Stimulated activated CD4-positive, alpha-beta T cell treated with anti-CD3 and anti-CD28 coated beads, TNF-alpha, amount 100 ng/mL, for 48 hours (primary cell): ENCODE measurements around the gene TAF5L.
"Not testable (repeated sequence)": the region's sequence is repeated elsewhere in the genome, so short reads cannot be mapped to it uniquely, and the experiment has no call there.

Experiments used
- DNase-seq, 3 donors: peaks; one replicate each; pipeline ENCODE4 v3.0.0-alpha.2; 2020; ENCODE audit warnings: low read depth in 3 of 3

The TAF5L gene

DNA sequence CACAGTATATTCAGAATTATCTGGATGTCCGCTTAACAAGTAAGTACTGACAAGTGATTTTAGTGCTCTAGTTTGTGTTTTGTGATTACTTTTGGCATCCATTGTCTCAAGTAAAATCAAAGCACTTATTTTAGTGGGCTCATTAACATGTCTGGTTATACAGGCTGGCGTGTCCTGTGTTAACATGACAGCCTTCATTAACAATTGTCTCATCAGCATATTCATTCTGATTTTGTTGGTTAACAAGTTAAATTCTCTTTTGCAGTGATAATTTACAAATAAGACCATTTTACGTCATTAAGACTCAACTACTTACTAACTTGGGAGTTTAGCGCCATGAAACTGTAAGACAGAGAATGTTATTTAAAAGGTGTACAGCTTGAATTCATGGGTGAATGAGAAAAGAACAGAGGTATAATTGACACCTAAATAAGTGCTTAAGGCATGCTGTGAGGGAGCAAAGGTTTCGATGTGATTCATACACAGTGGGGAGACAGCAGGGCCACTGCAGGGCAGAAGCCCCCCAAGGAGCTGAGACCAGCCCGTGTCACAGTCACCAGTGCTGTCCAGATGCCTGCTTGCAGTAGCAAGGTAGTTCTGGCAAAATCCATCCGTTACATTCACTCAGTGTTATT, 22.4 kb downstream of the TAF5L start:
- DNase-seq: no peak

GRCh38 chr1:229600229-229600628, 25.7 kb downstream of the TAF5L start:
- no peak for DNase-seq

GRCh38 chr1:229599218-229599954, 26.5 kb downstream of the TAF5L start:
- no peak for DNase-seq

- no peak for DNase-seq
These were observed 28.0 kb downstream of the TAF5L start for GRCh38 chr1:229597877-229598276.

GRCh38 chr1:229596925-229597699, 28.8 kb downstream of the TAF5L start:
- no peak for DNase-seq

- DNase-seq: not testable (repeated sequence)
These were observed 30.0 kb downstream of the TAF5L start for GRCh38 chr1:229595876-229596275.

DNA sequence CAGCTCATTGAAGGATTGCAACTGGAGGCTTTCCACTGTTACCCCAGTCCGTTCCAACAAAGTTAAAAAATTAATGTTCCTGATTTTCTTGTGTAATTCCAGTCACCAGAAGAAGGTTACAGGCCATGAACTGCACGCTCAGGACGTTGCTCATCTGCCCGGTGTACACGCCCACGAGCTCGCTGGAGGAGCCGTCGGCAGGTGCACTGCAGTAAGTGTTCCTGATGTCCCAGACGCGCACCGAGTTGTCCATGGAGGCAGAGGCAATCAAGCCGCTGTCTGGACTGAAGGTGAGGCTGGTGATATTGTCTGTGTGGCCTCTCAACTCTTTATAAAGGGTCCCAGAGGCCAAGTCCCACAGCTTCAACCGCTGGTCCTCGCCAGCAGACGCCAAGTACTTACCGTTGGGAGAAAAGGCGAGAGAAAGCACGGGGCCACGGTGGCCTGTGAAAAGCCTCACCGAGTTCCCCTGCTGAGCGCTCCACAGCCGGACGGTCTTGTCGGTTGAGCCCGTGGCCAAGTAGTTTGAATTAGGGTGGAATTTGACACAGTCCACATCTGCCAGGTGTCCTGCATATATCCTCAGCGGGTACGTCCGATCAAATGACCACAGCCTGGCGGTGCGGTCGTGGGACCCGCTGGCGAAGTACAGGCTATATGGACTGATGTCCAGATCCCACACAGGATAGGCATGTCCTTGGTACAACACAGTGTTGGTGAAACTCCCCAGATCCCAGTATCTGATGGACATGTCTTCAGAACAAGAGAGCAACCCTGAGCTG, 31.5 kb downstream of the TAF5L start:
- DNase-seq: no peak

- no peak for DNase-seq
These were observed 32.1 kb downstream of the TAF5L start for GRCh38 chr1:229593800-229594199.

- DNase-seq: no peak
These were observed 35.8 kb downstream of the TAF5L start for GRCh38 chr1:229590119-229590518.

GRCh38 chr1:229585338-229585737, 40.6 kb downstream of the TAF5L start:
- DNase-seq: no peak

- no peak for DNase-seq
These were observed 43.2 kb downstream of the TAF5L start for GRCh38 chr1:229582715-229583114.

DNA sequence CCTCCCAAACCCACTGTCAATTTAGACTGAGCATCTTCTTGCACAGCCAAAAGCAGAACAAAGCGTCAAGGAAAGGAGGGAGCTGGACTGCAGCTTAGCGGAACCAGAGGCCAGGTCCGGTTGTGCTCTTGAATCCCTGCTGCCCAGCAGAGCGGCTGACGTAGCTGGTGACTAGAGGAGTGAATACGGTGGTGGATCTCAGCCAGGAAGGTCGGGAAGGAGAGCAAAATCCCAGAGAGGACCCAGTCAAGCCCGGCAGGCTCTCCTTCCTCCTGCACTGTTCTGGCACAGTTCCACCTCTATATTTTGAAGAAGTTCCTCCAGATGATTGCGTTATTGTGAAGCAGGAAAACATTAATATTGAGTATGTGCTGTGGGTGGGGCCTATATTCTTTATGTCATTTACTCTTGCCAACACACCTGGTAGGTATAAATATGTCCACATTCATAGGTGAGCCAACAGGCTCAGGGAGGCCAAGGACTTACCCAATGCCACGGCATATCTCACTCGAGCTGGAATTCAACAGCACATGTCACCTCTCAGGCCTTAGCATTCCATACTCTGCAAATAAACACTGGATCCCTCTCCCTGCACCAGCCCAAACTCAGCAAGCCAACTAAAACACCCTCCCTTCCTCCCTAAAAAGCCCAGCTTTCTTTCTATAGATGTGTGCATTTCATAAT, 43.8 kb downstream of the TAF5L start:
- no peak for DNase-seq

GRCh38 chr1:229581485-229581884, 44.4 kb downstream of the TAF5L start:
- no peak for DNase-seq

- DNase-seq: no peak
These were observed 46.8 kb downstream of the TAF5L start for GRCh38 chr1:229579059-229579673.

DNA sequence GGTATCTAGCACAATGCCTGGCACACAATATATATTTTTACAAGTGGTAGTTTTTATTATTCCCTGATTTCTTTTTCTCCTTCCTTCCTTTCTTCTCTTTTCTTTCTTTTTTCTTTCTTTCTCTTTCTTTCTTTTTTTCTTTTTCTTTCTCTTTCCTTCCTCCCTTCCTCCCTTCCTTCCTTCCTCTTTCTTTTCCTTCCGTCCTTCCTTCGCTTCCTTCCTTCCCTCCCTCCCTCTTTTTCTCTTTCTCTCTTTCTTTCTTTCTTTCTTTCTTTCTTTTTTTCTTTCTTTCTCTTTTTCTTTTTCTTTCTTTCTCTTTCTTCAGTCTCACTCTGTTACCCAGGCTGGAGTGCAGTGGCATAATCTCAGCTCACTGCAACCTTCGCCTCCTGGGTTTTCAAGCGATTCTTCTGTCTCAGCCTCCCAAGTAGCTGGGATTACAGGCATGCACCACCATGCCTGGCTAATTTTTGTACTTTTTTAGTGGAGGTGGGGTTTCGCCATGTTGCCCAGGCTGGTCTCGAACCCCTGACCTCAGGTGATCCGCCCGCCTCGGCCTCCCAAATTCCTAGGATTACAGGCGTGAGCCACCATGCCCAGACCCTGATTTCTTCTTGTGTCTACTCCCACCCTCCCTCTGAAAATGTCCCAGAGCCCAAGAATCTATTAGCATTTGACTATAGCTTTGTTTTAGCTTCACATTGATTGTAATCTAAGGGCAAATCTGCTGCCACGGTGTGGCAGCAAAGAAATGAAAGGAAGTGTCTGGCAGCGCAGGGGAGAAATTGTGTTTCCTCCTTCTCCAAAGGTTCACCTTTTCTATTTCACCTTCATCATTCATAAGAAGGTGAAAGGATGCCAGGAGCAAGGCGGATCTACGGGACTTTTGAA, 47.5 kb downstream of the TAF5L start:
- no peak for DNase-seq

- DNase-seq: no peak
These were observed 51.1 kb downstream of the TAF5L start for GRCh38 chr1:229574679-229575442.

DNA sequence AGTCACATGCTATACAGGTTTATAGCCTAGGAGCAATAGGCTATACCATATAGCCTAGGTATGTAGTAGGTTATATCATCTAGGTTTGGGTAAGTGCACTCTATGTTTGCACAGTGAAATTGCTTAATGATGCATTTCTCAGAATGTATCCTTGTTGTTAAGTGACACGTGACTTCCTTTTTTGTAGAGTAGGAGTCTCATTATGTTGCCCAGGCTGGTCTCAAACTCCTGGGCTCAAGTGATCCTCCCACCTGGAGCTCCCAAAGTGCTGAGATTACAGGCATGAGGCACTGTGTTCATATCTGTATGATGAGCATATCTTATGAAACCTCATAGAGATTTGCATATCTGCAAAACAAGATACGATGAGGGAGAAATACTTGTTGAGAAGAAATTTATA, 53.6 kb downstream of the TAF5L start:
- no peak for DNase-seq

GRCh38 chr1:229570891-229571516, 54.9 kb downstream of the TAF5L start:
- no peak for DNase-seq

GRCh38 chr1:229570305-229570704, 55.6 kb downstream of the TAF5L start:
- no peak for DNase-seq
